Left renal cortex interstitium (tissue), 4 donors: Measurements from ENCODE around the gene CCDC74A. TPM values are rescaled to one million over a fixed set of nuclear protein-coding genes. Genes with fewer than 3 reads are reported as not detected.
"Not testable (repeated sequence)": the region's sequence is repeated elsewhere in the genome, so short reads cannot be mapped to it uniquely, and the experiment has no call there.

Source experiments
- DNase-seq, 4 donors: peaks; one replicate each; pipeline ENCODE4 v3.0.0-alpha.2; 2013; ENCODE audit warnings: low read depth in 4 of 4, low spot score in 2 of 4, missing footprints in 1 of 4
- polyA plus RNA-seq, 4 donors: library from polyadenylated mRNA; unstranded; fragments of 120-200 nt; gene quantifications; one replicate each; pipeline ENCODE4 v1.2.1, GENCODE V29; 2013; ENCODE audit not compliant: insufficient read length in 4 of 4

CCDC74A gene
- 10 to 100 TPM; 11.5 to 21.5 (median 16.2) TPM for polyA plus RNA-seq

- peak in 1 of 4 donors; percentile 31 for DNase-seq
Measured at GRCh38 chr2:131527131-131528001, at the start of gene CCDC74A. Gene CCDC74A, plus strand, starts transcription at chr2:131527888. Its CDS starts 83 bp downstream, at chr2:131527971.

- not testable (repeated sequence) for DNase-seq
Measured at GRCh38 chr2:131478074-131478849, 49.4 kb upstream of the CCDC74A start.

- not testable (repeated sequence) for DNase-seq
Measured at GRCh38 chr2:131478850-131479461, 48.7 kb upstream of the CCDC74A start.

GRCh38 chr2:131480351-131480750 is 47.3 kb upstream of the CCDC74A start:
- not testable (repeated sequence) for DNase-seq

- DNase-seq, result not testable (repeated sequence)
Measured at GRCh38 chr2:131482506-131483155, 45.1 kb upstream of the CCDC74A start.

- not testable (repeated sequence) for DNase-seq
Measured at GRCh38 chr2:131483981-131484820, 43.5 kb upstream of the CCDC74A start.

GRCh38 chr2:131484906-131485460 is 42.7 kb upstream of the CCDC74A start:
- not testable (repeated sequence) for DNase-seq

GRCh38 chr2:131486201-131486902 is 41.3 kb upstream of the CCDC74A start:
- not testable (repeated sequence) for DNase-seq

GRCh38 chr2:131488306-131489205 is 39.1 kb upstream of the CCDC74A start:
- DNase-seq, result no peak

- not testable (repeated sequence) for DNase-seq
Measured at GRCh38 chr2:131490616-131491468, 36.8 kb upstream of the CCDC74A start.

- DNase-seq, result not testable (repeated sequence)
Measured at GRCh38 chr2:131491469-131491836, 36.2 kb upstream of the CCDC74A start.

GRCh38 chr2:131492015-131492417 is 35.7 kb upstream of the CCDC74A start, which contains the start of gene MZT2A:
Gene MZT2A, minus strand, starts transcription at chr2:131492397. Its CDS starts 21 bp downstream, at chr2:131492376.
- DNase-seq, result peak in 1 of 4 donors; percentile 21

GRCh38 chr2:131492418-131493198 is 35.1 kb upstream of the CCDC74A start:
- peak; percentile 82 to 87 (median 86) for DNase-seq

GRCh38 chr2:131493199-131493968 is 34.3 kb upstream of the CCDC74A start:
- no peak for DNase-seq

GRCh38 chr2:131495506-131495905 is 32.2 kb upstream of the CCDC74A start:
- not testable (repeated sequence) for DNase-seq
